HepG2 (cell line): ENCODE data around the gene SLC45A3. TPM values are rescaled to one million over a fixed set of nuclear protein-coding genes. Genes with fewer than 3 reads are reported as not detected.

ENCODE experiments used
- ATAC-seq: fragments of 200-7000 bp; cut with Tn5 transposase; 3 replicates; pipeline ENCODE4 v1.9.1; 2020; ENCODE audit warnings: mild to moderate bottlenecking, moderate library complexity
- BruUV-seq: library from RNA; stranded (reverse); fragments of 400-500 nt; replicated peaks from 2 replicates; lab custom pipeline; 2021; lab: Mats Ljungman, UMichigan
- CTCF ChIA-PET: fragments of 300-600 bp; formaldehyde crosslinking; extraction: SDS; loops from one replicate; lab custom pipeline; 2021; ENCODE audit warnings: low total read pairs, inconsistent platforms, low intra/inter-chr PET ratio; lab: Yijun Ruan, JAX
- POLR2A ChIA-PET: fragments of 350-600 bp; sonication (Branson Sonifier 250); formaldehyde crosslinking; loops from one replicate; lab custom pipeline; 2020; ENCODE audit warnings: antibody characterized with exemption, inconsistent platforms; lab: Yijun Ruan, JAX
- DNase-seq: peaks from one replicate; pipeline ENCODE4 v3.0.0-alpha.2; 2015; ENCODE audit warnings: low spot score
- FAIRE-seq: peaks from 3 replicates; lab custom pipeline; 2011; peaks lifted over from hg19 to GRCh38; lab: Jason Lieb, UNC
- H2AFZ ChIP-seq: one replicate; pipeline ENCODE4 v1.6.1; 2011; ENCODE audit warnings: low read length, inconsistent platforms
- H3K27ac ChIP-seq: fragments of 300-600 bp; 3 replicates; pipeline ENCODE4 v1.8.0; 2011; ENCODE audit warnings: mixed run types, mild to moderate bottlenecking, mixed read lengths, low read length, inconsistent platforms; ENCODE audit not compliant: insufficient read depth; ENCODE audit errors: extremely low read length
- H3K27me3 ChIP-seq, 2 experiments: fragments of 200-600 bp in 1 of 2; 2 replicates in 1 of 2; 3 replicates in 1 of 2; pipeline versions ENCODE4 v1.6.0 to v1.8.0; 2011; ENCODE audit warnings: low read length in 2 of 2, mild to moderate bottlenecking in 2 of 2, moderate library complexity in 2 of 2, inconsistent platforms in 1 of 2; ENCODE audit not compliant: insufficient read depth in 2 of 2, control insufficient read depth in 1 of 2
- H3K36me3 ChIP-seq, 2 experiments: fragments of 200-600 bp in 1 of 2; replicated peaks in 1 of 2; 2 replicates in 1 of 2; 3 replicates in 1 of 2; pipeline versions ENCODE4 v1.5.1 to v1.8.0; 2011; ENCODE audit warnings: low read length in 2 of 2, inconsistent platforms in 1 of 2; ENCODE audit not compliant: insufficient read depth in 2 of 2, control insufficient read depth in 1 of 2
- H3K4me1 ChIP-seq: 2 replicates; pipeline ENCODE4 v1.5.1; 2012; ENCODE audit warnings: low read length, inconsistent platforms; ENCODE audit not compliant: insufficient read depth
- H3K4me2 ChIP-seq: 2 replicates; pipeline ENCODE4 v1.6.0; 2011; ENCODE audit warnings: low read depth, low read length, inconsistent platforms
- H3K4me3 ChIP-seq, 3 experiments: fragments of 200-600 bp in 1 of 3; sonication (generic), shearing (Covaris generic) in 1 of 3; replicated peaks in 1 of 3; 2 replicates each; pipeline ENCODE4 v1.5.1; 2011 to 2016; ENCODE audit warnings: low read length in 3 of 3, inconsistent platforms in 2 of 3, low read depth in 2 of 3, mild to moderate bottlenecking in 2 of 3, control low read depth in 1 of 3, mixed read lengths in 1 of 3; ENCODE audit not compliant: insufficient read depth in 1 of 3
- H3K79me2 ChIP-seq: one replicate; pipeline ENCODE4 v1.6.1; 2011; ENCODE audit warnings: low read length, inconsistent platforms; ENCODE audit not compliant: insufficient read depth
- H3K9ac ChIP-seq: 2 replicates; pipeline ENCODE4 v1.6.0; 2011; ENCODE audit warnings: mild to moderate bottlenecking, low read depth, low read length, inconsistent platforms; ENCODE audit not compliant: insufficient read depth
- H3K9me3 ChIP-seq: 2 replicates; pipeline ENCODE4 v1.5.1; 2012; ENCODE audit warnings: mild to moderate bottlenecking, low read length
- H4K20me1 ChIP-seq: 2 replicates; pipeline ENCODE4 v1.6.0; 2011; ENCODE audit warnings: inconsistent platforms, mild to moderate bottlenecking, low read length, moderate library complexity; ENCODE audit not compliant: insufficient read depth
- DPF2 ChIP-seq: sonication (generic); formaldehyde crosslinking; IDR thresholded peaks from 2 replicates; pipeline ENCODE4 v1.4.0; 2020; ENCODE audit warnings: mild to moderate bottlenecking, low read depth, missing genetic modification reagents, borderline replicate concordance
- FOXA3 ChIP-seq: IDR thresholded peaks from 2 replicates; pipeline ENCODE4 v1.6.1; 2016; ENCODE audit warnings: missing genetic modification reagents, missing compliant biosample characterization
- RFX1 ChIP-seq: fragments of 450-650 bp; IDR thresholded peaks from 2 replicates; pipeline ENCODE4 v1.6.1; 2017
- ZNF83 ChIP-seq: sonication (generic); formaldehyde crosslinking; IDR thresholded peaks from 2 replicates; pipeline ENCODE4 v1.4.0; 2020; ENCODE audit warnings: missing genetic modification reagents, mild to moderate bottlenecking, borderline replicate concordance
- WGBS: methylation state at CpG from one replicate; pipeline ENCODE4 v1.1.6; 2017; ENCODE audit warnings: low lambda C conversion rate; 5-methylcytosine and 5-hydroxymethylcytosine counted together
- in situ Hi-C: cut with HindIII; loops from 2 replicates; pipeline ENCODE4 v1.10.0; 2017; ENCODE audit warnings: low pct_unique_long_range_greater_than_20kb; ENCODE audit not compliant: extremely low pct_ligation_motif_present
- intact Hi-C: fragments of 100-400 bp; cut with micrococcal nuclease; formaldehyde crosslinking; loops from one replicate; pipeline ENCODE4 v1.10.0; 2022; ENCODE audit not compliant: unreplicated experiment
- polyA plus RNA-seq, 8 experiments: library from polyadenylated mRNA; depleted of rRNA in 3 of 8; stranded (reverse) in 7 of 8; unstranded in 1 of 8; fragments of >200 nt; fragmentation: Illumina TruSeq in 4 of 8; extraction: Trizol in 4 of 8; gene quantifications; 2 replicates each; pipeline versions ENCODE4 v1.2.1 to v1.2.3, GENCODE V29; 2011 to 2016; ENCODE audit warnings: low read depth in 4 of 8, missing spikeins in 1 of 8, mixed read lengths in 1 of 8; ENCODE audit not compliant: insufficient read depth in 1 of 8
- total RNA-seq, 5 experiments: library from RNA; depleted of rRNA; stranded (reverse); fragments of >200 nt; fragmentation: Illumina TruSeq; extraction: Trizol; gene quantifications; 2 replicates each; pipeline ENCODE4 v1.2.3, GENCODE V29; 2016; ENCODE audit warnings: low read depth in 1 of 5
- TF ChIP-seq, protein P1 (sequence below): sonication (generic); formaldehyde crosslinking; IDR thresholded peaks from 2 replicates; pipeline ENCODE4 v1.4.0; 2020; ENCODE audit warnings: missing genetic modification reagents; ENCODE audit errors: not compliant biosample characterization
- TF ChIP-seq, protein P2 (sequence below): sonication (generic); formaldehyde crosslinking; IDR thresholded peaks from 2 replicates; pipeline ENCODE4 v1.4.0; 2020; ENCODE audit warnings: low read depth, mild to moderate bottlenecking, missing genetic modification reagents
- TF ChIP-seq, protein P3 (sequence below): sonication (generic); formaldehyde crosslinking; IDR thresholded peaks from 2 replicates; pipeline ENCODE4 v1.4.0; 2020; ENCODE audit warnings: mild to moderate bottlenecking, missing genetic modification reagents, borderline replicate concordance

SLC45A3 gene
- total and polyA plus RNA-seq, 2 of the 13 experiments (the other 11 are each of a cell fraction or from before 2014, with no cell fraction given), result 3.4 to 4.1 TPM

DNA sequence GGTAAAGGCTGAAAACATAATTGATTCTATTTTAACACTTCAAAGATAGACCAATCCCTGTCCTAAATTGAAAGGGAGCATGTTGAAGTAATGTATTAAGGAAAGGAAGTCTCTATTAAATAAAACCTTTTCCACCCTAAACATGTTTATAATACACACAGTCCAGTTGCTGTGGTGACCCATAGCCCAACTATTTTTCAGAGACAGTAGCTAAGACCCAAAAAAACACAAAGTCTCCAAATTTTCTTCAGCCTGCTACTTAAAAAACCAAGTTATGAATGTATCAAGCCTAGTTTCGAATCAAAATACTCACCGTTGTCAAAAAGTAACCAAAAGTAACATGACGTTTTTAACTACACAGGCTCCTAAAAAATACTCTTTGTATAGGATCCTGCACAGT is 50.1 kb downstream of the SLC45A3 start:
- POLR2A ChIA-PET, result interaction anchor here (1.0 to 3.7 kb wide), 6 partner anchors 12 to 38 kb away, joined by 4 to 63 read pairs (median 12); no protein-coding TSS in a partner anchor
- Histone ChIP-seq H3K4me3 (peak overlapping the region; percentile 56 to 96 (median 95); a peak in 5 of 6 replicates), H3K27ac (peak overlapping the region; percentile 96), H4K20me1 (peaks cover 8% of the 10 kb centered on the region), H3K4me1 (peaks cover 38% of the 10 kb centered on the region), H3K27me3 (no peaks in the 10 kb centered on the region; a peak in 1 of 5 replicates), H2AFZ (no peak overlapping the region), H3K9me3 (no peaks in the 10 kb centered on the region), H3K36me3 (peaks cover 0 to 9% of the 10 kb centered on the region in 2 experiments; a peak in 1 of 5 replicates), H3K9ac (peak overlapping the region; percentile 82), H3K4me2 (peak overlapping the region; percentile 72), H3K79me2 (peaks cover 50% of the 10 kb centered on the region)
- intact Hi-C loops (no loop called here), in situ Hi-C loops (loop anchor here (5.0 kb wide), 1 partner anchor 38 kb away; no protein-coding TSS in a partner anchor)
- no peak for DNase-seq
- CTCF ChIA-PET, result no interaction called here
- no peak for FAIRE-seq
- BruUV-seq, result no TSS peak
- no peak for ATAC-seq
- no peak for TF ChIP-seq ZNF83
- TF ChIP-seq, protein P1, sequence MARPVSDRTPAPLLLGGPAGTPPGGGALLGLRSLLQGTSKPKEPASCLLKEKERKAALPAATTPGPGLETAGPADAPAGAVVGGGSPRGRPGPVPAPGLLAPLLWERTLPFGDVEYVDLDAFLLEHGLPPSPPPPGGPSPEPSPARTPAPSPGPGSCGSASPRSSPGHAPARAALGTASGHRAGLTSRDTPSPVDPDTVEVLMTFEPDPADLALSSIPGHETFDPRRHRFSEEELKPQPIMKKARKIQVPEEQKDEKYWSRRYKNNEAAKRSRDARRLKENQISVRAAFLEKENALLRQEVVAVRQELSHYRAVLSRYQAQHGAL (CRISPR knock-in tag), result no peak
- TF ChIP-seq RFX1, result 0 out of 2 replicates have a peak, but pooled peaks have one; percentile 8
- no peak for TF ChIP-seq FOXA3 (CRISPR knock-in tag)
- no peak for TF ChIP-seq DPF2 (CRISPR knock-in tag)
- TF ChIP-seq, protein P2, sequence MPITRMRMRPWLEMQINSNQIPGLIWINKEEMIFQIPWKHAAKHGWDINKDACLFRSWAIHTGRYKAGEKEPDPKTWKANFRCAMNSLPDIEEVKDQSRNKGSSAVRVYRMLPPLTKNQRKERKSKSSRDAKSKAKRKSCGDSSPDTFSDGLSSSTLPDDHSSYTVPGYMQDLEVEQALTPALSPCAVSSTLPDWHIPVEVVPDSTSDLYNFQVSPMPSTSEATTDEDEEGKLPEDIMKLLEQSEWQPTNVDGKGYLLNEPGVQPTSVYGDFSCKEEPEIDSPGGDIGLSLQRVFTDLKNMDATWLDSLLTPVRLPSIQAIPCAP (CRISPR knock-in tag), result no peak
- TF ChIP-seq, protein P3, sequence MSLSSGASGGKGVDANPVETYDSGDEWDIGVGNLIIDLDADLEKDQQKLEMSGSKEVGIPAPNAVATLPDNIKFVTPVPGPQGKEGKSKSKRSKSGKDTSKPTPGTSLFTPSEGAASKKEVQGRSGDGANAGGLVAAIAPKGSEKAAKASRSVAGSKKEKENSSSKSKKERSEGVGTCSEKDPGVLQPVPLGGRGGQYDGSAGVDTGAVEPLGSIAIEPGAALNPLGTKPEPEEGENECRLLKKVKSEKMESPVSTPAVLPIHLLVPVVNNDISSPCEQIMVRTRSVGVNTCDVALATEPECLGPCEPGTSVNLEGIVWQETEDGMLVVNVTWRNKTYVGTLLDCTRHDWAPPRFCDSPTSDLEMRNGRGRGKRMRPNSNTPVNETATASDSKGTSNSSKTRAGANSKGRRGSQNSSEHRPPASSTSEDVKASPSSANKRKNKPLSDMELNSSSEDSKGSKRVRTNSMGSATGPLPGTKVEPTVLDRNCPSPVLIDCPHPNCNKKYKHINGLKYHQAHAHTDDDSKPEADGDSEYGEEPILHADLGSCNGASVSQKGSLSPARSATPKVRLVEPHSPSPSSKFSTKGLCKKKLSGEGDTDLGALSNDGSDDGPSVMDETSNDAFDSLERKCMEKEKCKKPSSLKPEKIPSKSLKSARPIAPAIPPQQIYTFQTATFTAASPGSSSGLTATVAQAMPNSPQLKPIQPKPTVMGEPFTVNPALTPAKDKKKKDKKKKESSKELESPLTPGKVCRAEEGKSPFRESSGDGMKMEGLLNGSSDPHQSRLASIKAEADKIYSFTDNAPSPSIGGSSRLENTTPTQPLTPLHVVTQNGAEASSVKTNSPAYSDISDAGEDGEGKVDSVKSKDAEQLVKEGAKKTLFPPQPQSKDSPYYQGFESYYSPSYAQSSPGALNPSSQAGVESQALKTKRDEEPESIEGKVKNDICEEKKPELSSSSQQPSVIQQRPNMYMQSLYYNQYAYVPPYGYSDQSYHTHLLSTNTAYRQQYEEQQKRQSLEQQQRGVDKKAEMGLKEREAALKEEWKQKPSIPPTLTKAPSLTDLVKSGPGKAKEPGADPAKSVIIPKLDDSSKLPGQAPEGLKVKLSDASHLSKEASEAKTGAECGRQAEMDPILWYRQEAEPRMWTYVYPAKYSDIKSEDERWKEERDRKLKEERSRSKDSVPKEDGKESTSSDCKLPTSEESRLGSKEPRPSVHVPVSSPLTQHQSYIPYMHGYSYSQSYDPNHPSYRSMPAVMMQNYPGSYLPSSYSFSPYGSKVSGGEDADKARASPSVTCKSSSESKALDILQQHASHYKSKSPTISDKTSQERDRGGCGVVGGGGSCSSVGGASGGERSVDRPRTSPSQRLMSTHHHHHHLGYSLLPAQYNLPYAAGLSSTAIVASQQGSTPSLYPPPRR (CRISPR knock-in tag), result no peak
- WGBS, result 0% methylated on average over 3 of the region's 3 CpGs
